Fibroblast of skin of left biceps (primary cell): ENCODE results near the gene HELZ.

Experiments used
- DNase-seq, 2 experiments: peaks; one replicate each; pipeline ENCODE4 v3.0.0-alpha.2; 2013; ENCODE audit warnings: low read depth in 2 of 2

The HELZ gene

DNA sequence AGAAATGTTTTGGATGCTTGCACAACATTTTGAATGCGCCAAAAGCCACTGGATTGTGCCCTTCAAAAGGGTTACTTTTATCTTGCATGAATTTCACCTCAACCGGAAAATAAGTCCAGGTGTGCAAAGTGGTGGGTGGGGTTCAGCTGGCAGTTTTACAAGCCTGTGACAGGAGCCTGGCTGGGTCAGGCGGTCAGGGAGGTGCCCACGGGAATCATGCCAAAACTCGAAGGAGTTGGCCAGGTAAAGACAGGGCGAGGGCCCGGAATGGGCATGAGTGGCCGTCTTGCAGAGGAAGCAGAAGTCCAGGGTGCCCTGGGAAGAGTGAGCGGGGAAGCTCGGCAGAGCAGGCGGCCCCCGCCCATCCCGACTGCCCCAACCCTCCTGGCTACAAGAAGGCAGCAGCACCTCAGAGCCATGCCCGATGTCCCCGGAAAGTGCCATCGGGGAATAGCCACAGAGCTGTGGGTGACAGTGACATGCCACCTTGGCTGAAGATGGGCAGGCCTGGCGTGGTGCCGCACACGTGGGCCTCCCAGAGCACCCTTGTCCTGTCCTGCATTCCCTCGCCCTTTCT is 219.7 kb downstream of the HELZ start:
- no peak for DNase-seq

DNA sequence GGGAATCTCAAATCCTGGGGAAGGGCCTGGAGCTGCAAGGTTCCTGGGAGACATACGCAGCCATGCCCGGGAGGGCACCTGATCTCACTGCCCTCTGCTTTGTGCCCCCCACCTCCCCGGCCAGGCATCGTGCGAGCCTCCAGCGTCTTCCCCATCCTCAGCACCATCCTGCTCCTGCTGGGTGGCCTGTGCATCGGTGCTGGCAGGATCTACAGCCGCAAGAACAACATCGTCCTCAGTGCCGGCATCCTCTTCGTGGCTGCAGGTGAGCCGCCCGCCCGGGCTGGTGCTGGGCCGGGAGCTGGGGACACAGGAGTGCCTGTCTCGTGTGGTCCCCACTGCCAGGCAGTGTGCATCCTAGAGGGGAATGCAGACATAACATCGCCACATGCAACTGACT is 220.3 kb downstream of the HELZ start:
- DNase-seq: no peak

DNA sequence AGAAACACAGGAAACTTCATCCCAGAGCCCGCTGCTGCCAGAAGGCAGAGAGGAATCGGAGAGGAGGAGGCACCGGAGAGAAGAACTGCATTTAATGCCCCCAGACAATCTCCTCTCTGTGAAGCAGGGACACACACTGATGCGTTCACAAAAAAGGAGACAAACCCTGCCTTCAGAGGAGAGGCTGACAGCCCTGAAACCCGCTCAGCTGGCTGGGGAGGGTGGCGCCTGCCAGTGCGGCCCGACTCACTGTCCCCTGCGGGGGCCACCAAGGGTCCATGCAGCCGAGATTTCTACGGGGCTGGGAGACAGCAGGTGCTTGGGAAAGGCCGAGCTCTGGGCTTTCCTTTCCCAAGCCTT is 222.6 kb downstream of the HELZ start:
- no peak for DNase-seq

DNA sequence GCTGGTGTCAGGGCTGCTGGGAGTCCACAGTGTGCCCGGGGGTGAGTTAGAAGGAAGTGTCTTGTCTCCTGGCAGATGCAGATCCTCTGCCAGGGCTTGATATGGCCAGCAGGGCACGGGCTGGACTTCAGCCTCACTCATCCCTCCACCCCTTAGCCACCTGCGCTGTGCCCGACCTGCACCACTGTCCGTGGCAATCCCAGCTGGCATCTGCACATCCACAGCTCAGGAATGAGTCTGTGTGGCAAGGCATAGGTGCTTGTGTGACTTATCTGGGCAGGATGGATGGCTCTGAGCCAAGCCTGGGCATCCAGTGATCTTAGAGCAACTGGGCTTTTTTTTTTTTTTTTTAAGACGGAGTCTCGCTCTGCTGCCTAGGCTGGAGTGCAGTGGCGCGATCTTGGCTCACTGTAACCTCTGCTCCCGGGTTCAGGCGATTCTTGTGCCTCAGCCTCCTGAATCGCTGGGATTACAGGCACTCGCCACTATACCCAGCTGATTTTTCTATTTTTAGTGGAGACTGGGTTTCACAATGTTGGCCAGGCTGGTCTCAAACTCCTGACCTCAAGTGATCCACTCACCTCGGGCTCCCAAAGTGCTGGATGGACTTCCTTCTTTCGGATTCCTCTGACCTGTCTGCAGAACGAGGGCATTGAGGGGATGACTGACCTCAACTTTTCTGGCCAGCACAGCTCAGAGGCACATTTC is 223.1 kb downstream of the HELZ start:
- DNase-seq: no peak

DNA sequence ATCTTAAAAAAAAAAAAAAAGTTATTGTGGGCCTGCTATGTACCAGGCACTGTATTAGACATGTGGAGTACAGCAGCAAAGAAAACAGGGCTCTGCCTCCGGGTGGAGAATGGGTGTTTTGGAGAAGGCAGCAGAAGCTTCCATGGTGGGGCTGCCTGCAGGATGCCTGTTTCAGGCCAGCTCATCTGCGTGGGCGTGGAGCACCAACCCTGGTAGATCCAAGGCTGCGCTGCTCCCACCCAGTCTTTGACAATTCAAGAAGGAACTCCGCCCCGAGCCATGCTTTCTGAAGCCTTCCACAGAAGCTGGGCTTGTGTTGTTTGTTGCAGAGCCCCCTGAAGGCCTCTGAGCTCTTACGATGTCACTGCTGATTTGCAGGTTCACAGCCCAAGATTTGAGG is 223.8 kb downstream of the HELZ start:
- DNase-seq: no peak
